SK-N-SH treated with all-trans-retinoic acid at 6 μM for 48 hours (cell line): Measurements from ENCODE around the gene MIPOL1.

ENCODE experiments used
- ATAC-seq: fragments of 200-7000 bp; cut with Tn5 transposase; 3 replicates; pipeline ENCODE4 v1.9.1; 2020; ENCODE audit warnings: mild to moderate bottlenecking, moderate library complexity
- ARNTL ChIP-seq: fragments of 450-650 bp; formaldehyde crosslinking; IDR thresholded peaks from 2 replicates; pipeline ENCODE4 v1.5.0; 2020; ENCODE audit warnings: low read depth, mild to moderate bottlenecking, moderate library complexity, borderline replicate concordance
- BACH2 ChIP-seq: fragments of 250-450 bp; sonication (Bioruptor Pico); IDR thresholded peaks from 2 replicates; pipeline ENCODE4 v1.9.0; 2021; ENCODE audit warnings: mild to moderate bottlenecking, borderline replicate concordance
- CSDC2 ChIP-seq: fragments of 250-450 bp; sonication (Bioruptor Pico); IDR thresholded peaks from 2 replicates; pipeline ENCODE4 v1.5.0; 2020; ENCODE audit warnings: mild to moderate bottlenecking, moderate library complexity
- ESRRG ChIP-seq: fragments of 250-450 bp; sonication (Bioruptor Pico); IDR thresholded peaks from 2 replicates; pipeline ENCODE4 v1.6.1; 2021; ENCODE audit warnings: mild to moderate bottlenecking
- GLIS3 ChIP-seq: fragments of 250-450 bp; sonication (Bioruptor Pico); IDR thresholded peaks from 2 replicates; pipeline ENCODE4 v1.5.0; 2020; ENCODE audit warnings: mild to moderate bottlenecking, moderate library complexity
- ISL1 ChIP-seq: fragments of 250-450 bp; sonication (Bioruptor Pico); IDR thresholded peaks from 2 replicates; pipeline ENCODE4 v2.1.2; 2022; ENCODE audit warnings: mild to moderate bottlenecking, moderate library complexity
- OSR1 ChIP-seq: fragments of 250-450 bp; sonication (Bioruptor Pico); IDR thresholded peaks from 2 replicates; pipeline ENCODE4 v1.8.0; 2022; ENCODE audit warnings: moderate library complexity, mild to moderate bottlenecking, inconsistent platforms
- PPARA ChIP-seq: fragments of 250-450 bp; sonication (Bioruptor Pico); IDR thresholded peaks from 2 replicates; pipeline ENCODE4 v1.5.0; 2020; ENCODE audit warnings: mild to moderate bottlenecking, borderline replicate concordance
- SNAI2 ChIP-seq: fragments of 250-450 bp; sonication (Bioruptor Pico); IDR thresholded peaks from 2 replicates; pipeline ENCODE4 v1.5.0; 2020; ENCODE audit warnings: mild to moderate bottlenecking, moderate library complexity
- TCF4 ChIP-seq: fragments of 250-450 bp; sonication (Bioruptor Pico); IDR thresholded peaks from 2 replicates; pipeline ENCODE4 v1.8.0; 2021; ENCODE audit warnings: mild to moderate bottlenecking, moderate library complexity, borderline replicate concordance
- TOX ChIP-seq: fragments of 250-450 bp; sonication (Bioruptor Pico); IDR thresholded peaks from 2 replicates; pipeline ENCODE4 v1.8.0; 2021; ENCODE audit warnings: mild to moderate bottlenecking, moderate library complexity, borderline replicate concordance
- TSHZ2 ChIP-seq: fragments of 250-450 bp; sonication (Bioruptor Pico); IDR thresholded peaks from 2 replicates; pipeline ENCODE4 v1.5.0; 2020; ENCODE audit warnings: mild to moderate bottlenecking, moderate library complexity
- ZC3H10 ChIP-seq: fragments of 250-450 bp; sonication (Bioruptor Pico); IDR thresholded peaks from 2 replicates; pipeline ENCODE4 v1.5.1; 2021; ENCODE audit warnings: mild to moderate bottlenecking, moderate library complexity
- ZFP3 ChIP-seq: fragments of 250-450 bp; sonication (Bioruptor Pico); IDR thresholded peaks from 2 replicates; pipeline ENCODE4 v1.5.0; 2020; ENCODE audit warnings: mild to moderate bottlenecking, moderate library complexity
- ZFP30 ChIP-seq: fragments of 450-650 bp; formaldehyde crosslinking; IDR thresholded peaks from 2 replicates; pipeline ENCODE4 v1.5.0; 2022; ENCODE audit warnings: mild to moderate bottlenecking, moderate library complexity
- ZNF565 ChIP-seq: fragments of 450-650 bp; formaldehyde crosslinking; conservative IDR thresholded peaks from 2 replicates; pipeline ENCODE4 v1.5.0; 2020; ENCODE audit warnings: low read depth, mild to moderate bottlenecking, moderate library complexity
- ZNF70 ChIP-seq: fragments of 450-650 bp; formaldehyde crosslinking; IDR thresholded peaks from 2 replicates; pipeline ENCODE4 v1.5.0; 2020; ENCODE audit warnings: mild to moderate bottlenecking, moderate library complexity
- ZNF8 ChIP-seq: fragments of 450-650 bp; formaldehyde crosslinking; IDR thresholded peaks from 2 replicates; pipeline ENCODE4 v1.5.0; 2020; ENCODE audit warnings: mild to moderate bottlenecking, moderate library complexity
- TF ChIP-seq, protein P1 (sequence below): fragments of 250-450 bp; sonication (Bioruptor Pico); IDR thresholded peaks from 2 replicates; pipeline ENCODE4 v1.5.1; 2020; ENCODE audit warnings: low read depth, mild to moderate bottlenecking, moderate library complexity
- TF ChIP-seq, protein P2 (sequence below): fragments of 250-450 bp; sonication (Bioruptor Pico); IDR thresholded peaks from 2 replicates; pipeline ENCODE4 v1.8.0; 2021; ENCODE audit warnings: low read depth, mild to moderate bottlenecking, moderate library complexity, borderline replicate concordance
- TF ChIP-seq, protein P3 (sequence below): fragments of 250-450 bp; sonication (Bioruptor Pico); IDR thresholded peaks from 2 replicates; pipeline ENCODE4 v1.8.0; 2020; ENCODE audit warnings: mild to moderate bottlenecking, moderate library complexity, borderline replicate concordance
- TF ChIP-seq, protein P4 (sequence below): fragments of 250-450 bp; sonication (Bioruptor Pico); IDR thresholded peaks from 2 replicates; pipeline ENCODE4 v1.5.1; 2021; ENCODE audit warnings: mild to moderate bottlenecking, moderate library complexity

MIPOL1 gene

DNA sequence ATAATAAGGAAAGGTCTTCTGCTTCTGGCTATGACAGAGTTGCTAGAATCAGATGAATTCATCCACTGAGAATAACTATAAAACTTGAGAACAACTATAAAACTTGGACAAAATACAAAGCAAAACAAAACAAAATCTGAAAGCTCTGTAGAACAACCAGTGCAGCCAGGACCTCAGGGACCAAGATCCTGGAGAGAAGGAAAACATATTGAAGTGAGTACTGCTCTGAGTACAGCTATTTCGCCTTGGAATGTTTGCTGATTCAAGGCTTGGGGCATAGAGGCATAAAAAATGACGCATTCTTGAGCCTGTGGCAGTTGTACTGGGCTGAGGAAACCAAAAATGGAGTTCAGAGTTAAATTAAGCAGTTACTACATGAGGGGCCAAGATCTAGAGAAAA, 375.6 kb downstream of the MIPOL1 start:
- no peak for ATAC-seq
- TF ChIP-seq, protein P1, sequence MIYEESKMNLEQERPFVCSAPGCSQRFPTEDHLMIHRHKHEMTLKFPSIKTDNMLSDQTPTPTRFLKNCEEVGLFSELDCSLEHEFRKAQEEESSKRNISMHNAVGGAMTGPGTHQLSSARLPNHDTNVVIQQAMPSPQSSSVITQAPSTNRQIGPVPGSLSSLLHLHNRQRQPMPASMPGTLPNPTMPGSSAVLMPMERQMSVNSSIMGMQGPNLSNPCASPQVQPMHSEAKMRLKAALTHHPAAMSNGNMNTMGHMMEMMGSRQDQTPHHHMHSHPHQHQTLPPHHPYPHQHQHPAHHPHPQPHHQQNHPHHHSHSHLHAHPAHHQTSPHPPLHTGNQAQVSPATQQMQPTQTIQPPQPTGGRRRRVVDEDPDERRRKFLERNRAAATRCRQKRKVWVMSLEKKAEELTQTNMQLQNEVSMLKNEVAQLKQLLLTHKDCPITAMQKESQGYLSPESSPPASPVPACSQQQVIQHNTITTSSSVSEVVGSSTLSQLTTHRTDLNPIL (CRISPR knock-in tag) = no peak
- TF ChIP-seq, protein P2, sequence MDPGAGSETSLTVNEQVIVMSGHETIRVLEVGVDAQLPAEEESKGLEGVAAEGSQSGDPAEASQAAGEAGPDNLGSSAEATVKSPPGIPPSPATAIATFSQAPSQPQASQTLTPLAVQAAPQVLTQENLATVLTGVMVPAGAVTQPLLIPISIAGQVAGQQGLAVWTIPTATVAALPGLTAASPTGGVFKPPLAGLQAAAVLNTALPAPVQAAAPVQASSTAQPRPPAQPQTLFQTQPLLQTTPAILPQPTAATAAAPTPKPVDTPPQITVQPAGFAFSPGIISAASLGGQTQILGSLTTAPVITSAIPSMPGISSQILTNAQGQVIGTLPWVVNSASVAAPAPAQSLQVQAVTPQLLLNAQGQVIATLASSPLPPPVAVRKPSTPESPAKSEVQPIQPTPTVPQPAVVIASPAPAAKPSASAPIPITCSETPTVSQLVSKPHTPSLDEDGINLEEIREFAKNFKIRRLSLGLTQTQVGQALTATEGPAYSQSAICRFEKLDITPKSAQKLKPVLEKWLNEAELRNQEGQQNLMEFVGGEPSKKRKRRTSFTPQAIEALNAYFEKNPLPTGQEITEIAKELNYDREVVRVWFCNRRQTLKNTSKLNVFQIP (CRISPR knock-in tag) = no peak
- TF ChIP-seq ZNF70 (CRISPR knock-in tag) (no peak), BACH2 (CRISPR knock-in tag) (no peak), ZC3H10 (CRISPR knock-in tag) (no peak), ZNF8 (CRISPR knock-in tag) (no peak)

GRCh38 chr14:37579274-37579673, 381.5 kb downstream of the MIPOL1 start:
- TF ChIP-seq ZNF8 (CRISPR knock-in tag) (no peak), TSHZ2 (CRISPR knock-in tag) (no peak), ZNF70 (CRISPR knock-in tag) (no peak), TCF4 (CRISPR knock-in tag) (no peak), PPARA (no peak), ESRRG (CRISPR knock-in tag) (no peak), OSR1 (no peak), ZNF565 (CRISPR knock-in tag) (no peak), ZFP3 (no peak), ARNTL (CRISPR knock-in tag) (no peak)
- TF ChIP-seq, protein P1 (CRISPR knock-in tag) = no peak
- TF ChIP-seq, protein P3, sequence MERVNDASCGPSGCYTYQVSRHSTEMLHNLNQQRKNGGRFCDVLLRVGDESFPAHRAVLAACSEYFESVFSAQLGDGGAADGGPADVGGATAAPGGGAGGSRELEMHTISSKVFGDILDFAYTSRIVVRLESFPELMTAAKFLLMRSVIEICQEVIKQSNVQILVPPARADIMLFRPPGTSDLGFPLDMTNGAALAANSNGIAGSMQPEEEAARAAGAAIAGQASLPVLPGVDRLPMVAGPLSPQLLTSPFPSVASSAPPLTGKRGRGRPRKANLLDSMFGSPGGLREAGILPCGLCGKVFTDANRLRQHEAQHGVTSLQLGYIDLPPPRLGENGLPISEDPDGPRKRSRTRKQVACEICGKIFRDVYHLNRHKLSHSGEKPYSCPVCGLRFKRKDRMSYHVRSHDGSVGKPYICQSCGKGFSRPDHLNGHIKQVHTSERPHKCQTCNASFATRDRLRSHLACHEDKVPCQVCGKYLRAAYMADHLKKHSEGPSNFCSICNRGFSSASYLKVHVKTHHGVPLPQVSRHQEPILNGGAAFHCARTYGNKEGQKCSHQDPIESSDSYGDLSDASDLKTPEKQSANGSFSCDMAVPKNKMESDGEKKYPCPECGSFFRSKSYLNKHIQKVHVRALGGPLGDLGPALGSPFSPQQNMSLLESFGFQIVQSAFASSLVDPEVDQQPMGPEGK = no peak
- ATAC-seq = no peak

DNA sequence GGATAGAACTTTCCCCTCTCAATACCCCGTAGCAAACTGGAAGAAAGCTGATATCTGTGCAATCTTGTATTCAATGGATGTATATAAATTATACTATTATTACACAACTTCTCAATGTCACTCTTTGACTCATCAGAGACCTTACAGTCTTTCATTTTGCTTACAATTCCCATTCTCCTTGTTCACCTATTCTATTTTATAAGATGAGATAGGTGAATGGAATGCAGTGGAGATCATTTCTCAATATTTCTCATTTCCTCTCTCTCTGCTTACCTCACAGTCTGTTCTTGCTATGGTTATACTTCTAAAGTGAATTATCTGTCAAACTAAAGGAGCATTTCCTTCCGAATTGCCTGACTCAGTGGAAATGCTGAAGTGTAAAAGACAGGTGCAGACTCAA, 382.4 kb downstream of the MIPOL1 start:
- TF ChIP-seq ESRRG (CRISPR knock-in tag) = no peak
- TF ChIP-seq, protein P3 = no peak
- no peak for TF ChIP-seq GLIS3 (CRISPR knock-in tag)
- TF ChIP-seq ISL1 (CRISPR knock-in tag) = no peak
- TF ChIP-seq CSDC2 (CRISPR knock-in tag) = no peak
- no peak for TF ChIP-seq ZNF70 (CRISPR knock-in tag)
- TF ChIP-seq, protein P4, sequence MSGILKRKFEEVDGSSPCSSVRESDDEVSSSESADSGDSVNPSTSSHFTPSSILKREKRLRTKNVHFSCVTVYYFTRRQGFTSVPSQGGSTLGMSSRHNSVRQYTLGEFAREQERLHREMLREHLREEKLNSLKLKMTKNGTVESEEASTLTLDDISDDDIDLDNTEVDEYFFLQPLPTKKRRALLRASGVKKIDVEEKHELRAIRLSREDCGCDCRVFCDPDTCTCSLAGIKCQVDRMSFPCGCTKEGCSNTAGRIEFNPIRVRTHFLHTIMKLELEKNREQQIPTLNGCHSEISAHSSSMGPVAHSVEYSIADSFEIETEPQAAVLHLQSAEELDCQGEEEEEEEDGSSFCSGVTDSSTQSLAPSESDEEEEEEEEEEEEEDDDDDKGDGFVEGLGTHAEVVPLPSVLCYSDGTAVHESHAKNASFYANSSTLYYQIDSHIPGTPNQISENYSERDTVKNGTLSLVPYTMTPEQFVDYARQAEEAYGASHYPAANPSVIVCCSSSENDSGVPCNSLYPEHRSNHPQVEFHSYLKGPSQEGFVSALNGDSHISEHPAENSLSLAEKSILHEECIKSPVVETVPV (CRISPR knock-in tag) = no peak
- TF ChIP-seq TCF4 (CRISPR knock-in tag) = no peak
- TF ChIP-seq TOX (CRISPR knock-in tag) = no peak
- no peak for TF ChIP-seq PPARA
- no peak for TF ChIP-seq SNAI2 (CRISPR knock-in tag)
- TF ChIP-seq ZFP30 (CRISPR knock-in tag) = no peak
- TF ChIP-seq OSR1 = no peak
- no peak for TF ChIP-seq ZNF565 (CRISPR knock-in tag)
- TF ChIP-seq ARNTL (CRISPR knock-in tag) = no peak
- TF ChIP-seq, all 23 proteins: peak for 0
- ATAC-seq = no peak
